GM18508 (cell line): Measurements from ENCODE around the gene TANGO6.

Source experiments
- ATAC-seq: cut with Tn5 transposase; IDR thresholded peaks from one replicate; pipeline ENCODE4 v1.9.1; 2021; ENCODE audit warnings: moderate number of reproducible peaks; ENCODE audit not compliant: insufficient read depth, unreplicated experiment

TANGO6 gene

DNA sequence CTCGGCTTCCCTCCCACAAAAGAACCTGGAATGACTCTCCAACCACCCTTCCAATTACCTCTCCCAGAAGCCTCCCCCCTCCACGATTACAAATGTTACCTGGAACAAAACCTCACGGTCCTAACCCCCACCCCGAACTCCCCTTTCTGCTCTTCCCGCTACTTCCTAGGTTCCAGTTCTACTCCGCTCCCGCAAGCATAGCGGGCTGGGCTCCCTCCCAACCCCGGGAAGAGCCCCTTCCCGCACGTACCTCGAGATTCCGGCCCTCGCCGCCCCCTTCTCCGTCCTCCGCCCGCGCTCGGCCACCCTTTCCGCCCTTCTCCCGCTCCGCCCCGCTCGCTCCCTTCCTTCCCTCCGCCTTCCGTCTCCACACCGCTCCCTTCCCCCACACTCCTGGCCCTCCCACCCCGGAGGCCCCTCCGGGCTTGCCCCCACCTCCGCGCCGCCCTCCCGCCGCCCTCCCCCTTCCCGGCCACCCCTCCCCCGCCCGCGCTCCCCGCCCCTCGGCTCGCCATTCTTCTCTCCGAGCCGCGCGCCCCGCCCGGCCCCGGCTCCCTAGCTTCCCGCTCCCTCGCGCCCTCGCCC, 288.6 kb downstream of the TANGO6 start:
- ATAC-seq, result no peak

GRCh38 chr16:69132424-69133252, 289.3 kb downstream of the TANGO6 start, which contains the start of the genes CHTF8 and UTP4:
Gene CHTF8, minus strand, starts transcription at chr16:69132588. Its CDS starts 11,130 bp downstream, at chr16:69121458.
Gene UTP4, plus strand, starts transcription at chr16:69132649. Its CDS starts 811 bp downstream, at chr16:69133460.
- no peak for ATAC-seq

DNA sequence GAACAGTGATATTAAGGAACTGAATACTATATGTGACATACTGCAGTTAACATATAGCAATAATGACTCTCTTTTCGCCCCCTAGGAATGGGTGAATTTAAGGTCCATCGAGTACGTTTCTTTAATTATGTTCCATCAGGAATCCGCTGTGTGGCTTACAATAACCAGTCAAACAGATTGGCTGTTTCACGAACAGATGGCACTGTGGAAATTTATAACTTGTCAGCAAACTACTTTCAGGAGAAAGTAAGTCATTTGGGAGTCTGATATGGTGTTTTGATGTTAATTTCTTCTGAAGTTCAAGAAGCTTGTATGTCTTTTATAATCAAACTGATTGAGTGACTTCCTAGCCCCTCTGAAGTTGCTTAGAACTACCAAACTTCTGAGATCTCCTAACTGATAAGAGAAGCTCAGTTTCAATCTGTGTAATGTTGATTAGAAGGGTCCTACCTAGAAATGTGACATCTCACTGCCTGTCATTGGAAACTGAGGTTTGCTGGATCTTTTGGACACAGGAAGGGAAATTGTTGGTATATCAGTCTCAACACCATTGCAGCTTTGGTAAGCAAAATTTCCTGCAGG, 290.1 kb downstream of the TANGO6 start:
- no peak for ATAC-seq
